Stimulated activated CD4-positive, alpha-beta T cell treated with anti-CD3 and anti-CD28 coated beads, Interleukin-2, amount 100 ng/mL, for 24 hours (primary cell): ENCODE results near the gene ETFRF1.

Experiments
- DNase-seq, 2 donors: peaks; one replicate each; pipeline ENCODE4 v3.0.0-alpha.2; 2020

The ETFRF1 gene

GRCh38 chr12:25236190-25236589 lies 41.2 kb downstream of the ETFRF1 start:
- DNase-seq, result no peak

- no peak for DNase-seq
Measured at GRCh38 chr12:25236626-25237025, 41.6 kb downstream of the ETFRF1 start.

GRCh38 chr12:25241167-25242020 lies 46.4 kb downstream of the ETFRF1 start:
- no peak for DNase-seq

- no peak for DNase-seq
Measured at GRCh38 chr12:25242981-25243679, 48.1 kb downstream of the ETFRF1 start.

- DNase-seq, result no peak
Measured at GRCh38 chr12:25243680-25243990, 48.6 kb downstream of the ETFRF1 start.

- DNase-seq, result no peak
Measured at GRCh38 chr12:25245491-25245890, 50.5 kb downstream of the ETFRF1 start.

GRCh38 chr12:25248137-25248536 lies 53.1 kb downstream of the ETFRF1 start:
- DNase-seq, result no peak

- DNase-seq, result no peak
Measured at GRCh38 chr12:25248732-25249131, 53.7 kb downstream of the ETFRF1 start.

- DNase-seq, result peak; percentile 50 to 57
Measured at GRCh38 chr12:25249931-25250738, 55.1 kb downstream of the ETFRF1 start.

- DNase-seq, result peak; percentile 88 to 92
Measured at GRCh38 chr12:25250744-25251730, 56.0 kb downstream of the ETFRF1 start, which contains the start of gene KRAS. Gene KRAS (minus strand): TSS chr12:25250929.

GRCh38 chr12:25251769-25252168 lies 56.7 kb downstream of the ETFRF1 start:
- no peak for DNase-seq

GRCh38 chr12:25252946-25253345 lies 57.9 kb downstream of the ETFRF1 start:
- no peak for DNase-seq

- no peak for DNase-seq
Measured at GRCh38 chr12:25253371-25254068, 58.5 kb downstream of the ETFRF1 start.

- DNase-seq, result no peak
Measured at GRCh38 chr12:25254271-25254880, 59.3 kb downstream of the ETFRF1 start.
